DND-41 (cell line): ENCODE measurements around the gene LACTB.

Source experiments
- ATAC-seq: fragments of 200-7000 bp; cut with Tn5 transposase; 3 replicates; pipeline ENCODE4 v1.9.1; 2021; ENCODE audit warnings: low read depth; ENCODE audit not compliant: insufficient read depth
- DNase-seq: peaks from one replicate; pipeline ENCODE4 v3.0.0-alpha.2; 2020
- H2AFZ ChIP-seq: 2 replicates; pipeline ENCODE4 v1.6.0; 2012; ENCODE audit warnings: low read depth, low read length
- H3K27ac ChIP-seq: 2 replicates; pipeline ENCODE4 v1.5.1; 2012; ENCODE audit warnings: low read length, inconsistent platforms
- H3K27me3 ChIP-seq: fragments of 200-600 bp; sonication (generic); 2 replicates; pipeline ENCODE4 v1.6.0; 2012; ENCODE audit warnings: low read length, mild to moderate bottlenecking, inconsistent platforms; ENCODE audit not compliant: insufficient read depth, poor library complexity
- H3K36me3 ChIP-seq: 2 replicates; pipeline ENCODE4 v1.5.1; 2012; ENCODE audit warnings: low read length, inconsistent platforms; ENCODE audit not compliant: insufficient read depth
- H3K4me1 ChIP-seq: 2 replicates; pipeline ENCODE4 v1.5.1; 2012; ENCODE audit warnings: mild to moderate bottlenecking, low read length; ENCODE audit not compliant: insufficient read depth
- H3K4me2 ChIP-seq: 2 replicates; pipeline ENCODE4 v1.6.0; 2012; ENCODE audit warnings: mild to moderate bottlenecking, moderate library complexity, low read length, inconsistent platforms; ENCODE audit not compliant: insufficient read depth
- H3K4me3 ChIP-seq, 2 experiments: fragments of 200-600 bp in 1 of 2; shearing (Covaris generic) in 1 of 2; 2 replicates each; pipeline ENCODE4 v1.5.1; 2012 to 2016; ENCODE audit warnings: inconsistent platforms in 2 of 2, low read length in 2 of 2, mild to moderate bottlenecking in 2 of 2, low read depth in 1 of 2, moderate library complexity in 1 of 2
- H3K79me2 ChIP-seq: 2 replicates; pipeline ENCODE4 v1.6.0; 2012; ENCODE audit warnings: low read length, inconsistent platforms; ENCODE audit not compliant: insufficient read depth
- H3K9ac ChIP-seq: 2 replicates; pipeline ENCODE4 v1.6.0; 2012; ENCODE audit warnings: low read depth, mild to moderate bottlenecking, inconsistent platforms, low read length, moderate library complexity
- H3K9me3 ChIP-seq: 2 replicates; pipeline ENCODE4 v1.5.1; 2012; ENCODE audit warnings: low read length, moderate library complexity, mild to moderate bottlenecking, inconsistent platforms; ENCODE audit not compliant: insufficient read depth, severe bottlenecking
- H4K20me1 ChIP-seq: 2 replicates; pipeline ENCODE4 v1.6.0; 2012; ENCODE audit warnings: low read length; ENCODE audit not compliant: insufficient read depth
- CTCF ChIP-seq: IDR thresholded peaks from 2 replicates; pipeline ENCODE4 v1.5.1; 2012; ENCODE audit warnings: borderline replicate concordance, low read length, moderate library complexity, mild to moderate bottlenecking; ENCODE audit not compliant: poor library complexity, severe bottlenecking; ENCODE audit errors: extremely low read depth
- EZH2 ChIP-seq: IDR thresholded peaks from 3 replicates; pipeline ENCODE4 v1.6.1; 2012; ENCODE audit warnings: borderline replicate concordance, low read depth, mild to moderate bottlenecking, moderate library complexity, low read length, inconsistent platforms; ENCODE audit not compliant: severe bottlenecking

LACTB gene

GRCh38 chr15:63189941-63190768 lies 68.5 kb downstream of the LACTB start:
- Histone ChIP-seq H3K4me1 (peaks cover 61% of the 10 kb centered on the region), H3K4me2 (peak overlapping the region; percentile 97), H3K9ac (peak overlapping the region; percentile 63), H3K27me3 (no peaks in the 10 kb centered on the region), H3K4me3 (peak overlapping the region; percentile 87 to 96), H3K9me3 (no peaks in the 10 kb centered on the region), H2AFZ (peak overlapping the region; percentile 87), H3K79me2 (peaks cover 53% of the 10 kb centered on the region), H4K20me1 (0 out of 2 replicates have a peak, but pooled peaks cover 3% of the 10 kb centered on the region), H3K36me3 (no peaks in the 10 kb centered on the region), H3K27ac (peak overlapping the region; percentile 93)
- ATAC-seq, result no peak
- no peak for DNase-seq
- TF ChIP-seq CTCF, result no peak
- TF ChIP-seq EZH2, result no peak

GRCh38 chr15:63190769-63191649 lies 69.3 kb downstream of the LACTB start:
- H3K36me3 ChIP-seq, result no peaks in the 10 kb centered on the region
- peak overlapping the region; percentile 87 to 96; a peak in 3 of 4 replicates for H3K4me3 ChIP-seq
- peaks cover 70% of the 10 kb centered on the region for H3K4me1 ChIP-seq
- ATAC-seq (no peak), DNase-seq (no peak)
- peak overlapping the region; percentile 93 for H3K27ac ChIP-seq
- no peaks in the 10 kb centered on the region for H3K9me3 ChIP-seq
- no peak for TF ChIP-seq CTCF
- TF ChIP-seq EZH2, result no peak
- H3K27me3 ChIP-seq, result no peaks in the 10 kb centered on the region
- H2AFZ ChIP-seq, result no peak overlapping the region
- peak overlapping the region; percentile 63 for H3K9ac ChIP-seq
- H4K20me1 ChIP-seq, result 0 out of 2 replicates have a peak, but pooled peaks cover 3% of the 10 kb centered on the region
- H3K79me2 ChIP-seq, result peaks cover 61% of the 10 kb centered on the region
- peak overlapping the region; percentile 97 for H3K4me2 ChIP-seq
